HG02759 (cell line): ENCODE results near the gene TMEM130.
"Not testable (repeated sequence)": the region's sequence is repeated elsewhere in the genome, so short reads cannot be mapped to it uniquely, and the experiment has no call there.

Experiments used
- ATAC-seq: cut with Tn5 transposase; IDR thresholded peaks from one replicate; pipeline ENCODE4 v1.9.1; 2021; ENCODE audit warnings: mild to moderate bottlenecking, moderate library complexity; ENCODE audit not compliant: unreplicated experiment

Gene TMEM130

DNA sequence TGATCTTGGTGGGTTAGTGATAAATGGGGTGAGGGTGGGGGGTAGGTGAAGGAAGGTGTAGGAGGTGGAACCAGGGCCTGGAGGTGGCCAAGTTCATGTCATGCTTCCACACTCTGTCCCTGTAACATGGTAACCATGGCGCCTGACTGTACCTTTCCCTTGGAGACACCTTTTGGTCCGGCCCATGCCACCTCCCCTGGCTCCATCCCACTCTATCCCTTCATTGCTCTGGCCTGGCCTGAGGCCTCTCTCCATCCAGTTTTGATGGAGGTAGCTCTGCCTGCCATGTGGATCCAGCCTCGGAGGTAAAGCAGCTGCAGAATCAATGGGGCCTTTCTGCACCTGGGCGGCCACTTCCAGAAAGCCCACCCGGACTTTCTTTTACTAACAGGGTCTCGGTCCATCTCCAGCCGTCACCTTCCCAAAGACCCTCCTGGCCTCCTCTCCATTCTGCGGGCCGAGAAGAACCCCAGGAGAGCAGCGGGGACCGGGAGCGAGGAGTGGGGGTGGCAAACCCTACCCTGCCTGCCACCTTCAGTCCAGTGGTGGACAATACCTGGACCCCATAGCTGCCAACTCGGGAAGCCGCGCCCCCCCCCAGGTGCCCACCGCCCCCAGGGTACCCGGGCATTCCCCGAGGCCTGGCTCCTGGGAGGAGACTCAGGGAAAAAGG, 8.0 kb upstream of the TMEM130 start:
- ATAC-seq = no peak

GRCh38 chr7:98877146-98877545, 7.3 kb upstream of the TMEM130 start:
- ATAC-seq = no peak

DNA sequence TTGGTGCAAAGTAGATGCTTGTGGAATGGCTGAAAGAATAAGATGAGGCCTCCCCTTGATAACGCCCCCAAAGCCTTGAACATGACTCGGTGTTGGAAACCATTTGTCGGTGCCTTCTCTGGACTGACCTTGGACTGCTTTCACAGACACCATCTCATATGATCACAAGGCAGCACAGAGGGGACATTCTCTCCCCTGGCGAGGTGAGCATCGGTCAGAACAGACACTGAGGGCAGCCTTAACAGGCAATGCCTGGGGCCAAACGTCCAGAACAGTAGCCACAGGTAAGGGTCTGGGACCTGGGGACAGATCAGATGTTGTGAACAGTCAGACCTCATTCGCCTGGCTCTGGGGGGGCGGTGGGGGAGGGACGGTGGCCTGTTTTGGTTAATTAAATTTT, 5.7 kb upstream of the TMEM130 start:
- no peak for ATAC-seq

DNA sequence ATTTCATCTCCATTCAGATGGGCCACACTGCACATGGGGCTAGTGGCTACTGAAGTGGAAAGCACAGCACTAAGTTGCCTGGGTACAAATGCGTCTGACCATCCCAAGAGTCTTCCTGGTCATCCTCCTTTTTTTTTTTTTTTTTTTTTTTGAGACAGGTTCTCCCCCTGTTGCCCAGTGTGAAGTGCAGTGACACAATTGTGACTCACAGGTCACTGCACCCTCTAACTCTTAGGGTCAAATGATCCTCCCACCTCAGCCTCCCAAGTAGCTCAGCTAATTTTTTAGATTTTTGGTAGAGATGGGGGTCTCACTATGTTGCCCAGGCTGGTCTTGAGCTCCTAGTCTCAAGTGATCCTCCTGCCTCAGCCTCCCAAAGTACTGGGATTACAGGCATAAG, 5.1 kb upstream of the TMEM130 start:
- ATAC-seq = no peak

DNA sequence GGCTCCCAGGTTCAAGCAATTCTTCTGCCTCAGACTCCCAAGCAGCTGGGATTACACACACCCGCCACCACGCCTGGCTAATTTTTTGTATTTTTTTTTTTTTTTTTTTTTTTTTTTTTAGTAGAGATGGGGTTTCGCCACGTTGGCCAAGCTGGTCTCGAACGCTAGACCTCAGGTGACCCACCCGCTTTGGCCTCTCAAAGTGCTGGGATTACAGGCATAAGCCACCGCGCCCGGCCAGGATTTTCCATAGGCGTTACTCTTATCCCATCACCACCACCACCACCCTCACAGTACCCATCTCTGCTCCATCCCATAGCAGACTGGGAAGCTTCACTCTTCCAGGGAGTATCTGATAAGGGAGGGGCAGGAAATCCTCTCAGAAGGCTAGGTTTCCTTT, 3.8 kb upstream of the TMEM130 start:
- ATAC-seq = not testable (repeated sequence)

DNA sequence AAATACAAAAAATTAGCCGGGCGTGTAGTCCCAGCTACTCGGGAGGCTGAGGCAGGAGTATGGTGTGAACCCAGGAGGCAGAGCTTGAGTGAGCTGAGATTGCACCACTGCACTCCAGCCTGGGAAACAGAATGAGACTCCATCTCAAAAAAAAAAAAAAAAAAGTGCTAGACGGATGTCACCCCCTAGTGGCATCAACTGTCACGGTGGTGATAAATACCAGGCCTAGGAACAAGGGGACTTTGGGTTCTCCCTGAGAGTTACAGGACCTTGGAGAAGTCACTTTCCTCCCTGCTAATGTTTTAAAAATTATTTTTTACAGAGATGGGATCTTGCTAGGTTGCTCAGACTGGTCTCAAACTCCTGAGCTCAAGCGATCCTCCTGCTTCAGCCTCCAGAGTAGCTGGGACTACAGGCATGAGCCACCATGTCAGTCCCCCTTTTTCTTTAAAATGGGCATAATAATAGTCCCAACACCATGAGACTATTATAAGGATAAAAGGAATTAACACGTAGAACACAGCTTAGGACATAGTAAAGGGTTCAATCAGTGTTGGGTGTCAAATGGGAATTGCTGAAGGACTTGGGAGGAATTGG, 2.6 kb upstream of the TMEM130 start:
- no peak for ATAC-seq

DNA sequence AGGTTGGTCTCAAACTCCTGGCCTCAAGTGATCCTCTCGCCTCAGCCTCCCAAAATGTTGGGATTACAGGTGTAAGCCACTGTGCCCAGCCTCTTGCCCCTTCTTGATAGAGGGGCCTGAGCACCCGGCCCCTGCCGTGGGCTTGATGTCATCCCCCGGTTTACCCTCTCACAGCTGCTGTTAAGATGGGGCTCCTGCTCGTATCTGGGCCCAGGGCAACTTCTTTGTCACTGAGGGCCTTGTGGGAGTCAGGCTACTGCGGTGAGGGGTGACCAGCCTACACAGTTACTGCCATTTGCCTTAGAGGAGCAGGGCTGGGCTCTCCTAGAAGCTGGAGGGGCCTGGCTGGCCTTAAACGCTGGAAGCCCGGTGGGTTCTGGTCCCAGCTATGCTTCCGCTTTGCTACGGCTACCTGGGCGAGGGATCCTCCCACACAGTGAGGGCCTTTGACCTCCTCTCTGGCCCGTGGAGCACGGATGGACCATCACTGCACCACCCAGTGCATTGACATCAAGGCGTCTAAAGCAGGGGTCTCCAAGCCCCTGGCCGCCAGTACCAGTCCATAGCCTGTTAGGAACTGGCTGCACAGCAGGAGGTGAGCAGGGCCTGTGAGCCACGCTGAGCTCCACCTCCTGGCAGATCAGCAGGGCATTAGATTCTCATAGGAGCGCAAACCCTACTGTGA, 1.1 kb upstream of the TMEM130 start:
- no peak for ATAC-seq

GRCh38 chr7:98870121-98870651, 372 bp upstream of the TMEM130 start:
- ATAC-seq = peak; percentile 90

DNA sequence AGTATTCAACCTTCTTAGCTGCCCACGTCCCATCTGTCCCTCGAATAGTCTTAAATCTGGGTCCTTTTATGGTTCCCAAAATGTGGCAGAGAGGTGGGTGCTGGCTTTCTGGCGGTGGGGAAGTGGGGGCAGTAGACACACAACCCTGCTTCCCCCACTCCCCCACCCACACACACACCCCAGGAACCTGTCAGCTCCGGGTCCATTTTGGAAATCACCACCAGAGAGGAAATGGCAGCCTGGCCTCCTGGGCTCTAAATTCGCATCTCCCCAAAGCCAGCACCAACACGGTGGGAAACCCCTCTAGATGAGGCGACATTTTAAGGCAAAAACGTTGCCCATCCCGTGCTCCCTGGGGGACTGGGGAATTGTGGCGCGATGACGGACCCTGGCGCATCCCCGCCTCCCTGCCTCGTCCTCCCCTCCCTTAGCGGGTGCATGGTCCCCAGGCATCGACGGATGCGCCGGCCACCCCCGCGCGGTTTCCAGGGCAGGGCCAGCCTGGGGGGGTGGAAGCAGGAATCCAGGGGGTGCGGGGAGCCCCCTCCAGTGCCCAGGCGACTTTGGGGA, 702 bp downstream of the TMEM130 start:
- no peak for ATAC-seq

DNA sequence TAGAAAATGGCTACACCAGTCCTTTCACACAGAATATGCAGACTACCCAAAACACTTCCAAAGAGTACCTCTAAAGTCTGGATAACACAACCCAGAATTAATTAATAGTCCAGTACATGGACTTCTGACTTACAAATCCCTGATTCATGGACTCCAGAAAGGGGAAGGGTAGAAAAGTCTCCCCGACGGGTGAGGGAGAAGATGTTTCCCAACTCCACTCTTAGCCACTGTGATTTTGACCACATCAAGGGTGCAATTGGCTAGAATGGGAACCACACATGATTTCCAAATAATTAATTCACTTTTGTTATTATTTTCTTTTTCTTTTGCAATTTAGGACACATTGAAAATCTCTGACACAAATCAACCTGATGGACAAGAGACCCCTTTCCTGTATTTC, 1.4 kb downstream of the TMEM130 start:
- no peak for ATAC-seq

DNA sequence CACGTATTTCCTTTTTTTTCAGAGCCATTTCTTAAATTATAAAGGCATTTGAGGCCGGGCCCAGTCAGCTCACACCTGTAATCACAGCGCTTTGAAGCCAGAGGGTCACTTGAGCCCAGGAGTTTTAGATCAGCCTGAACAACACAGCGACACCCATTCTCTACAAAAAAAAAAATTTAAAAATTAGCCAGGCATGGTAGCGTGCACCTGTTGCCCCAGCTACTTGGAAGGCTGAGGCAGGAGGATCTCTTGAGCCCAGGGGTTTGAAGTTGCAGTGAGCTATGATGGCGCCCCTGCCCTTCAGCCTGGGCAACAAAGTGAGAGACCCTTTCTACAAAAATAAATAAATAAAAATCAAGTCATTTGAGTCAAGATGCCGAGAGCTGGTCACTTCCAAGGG, 3.0 kb downstream of the TMEM130 start:
- no peak for ATAC-seq

- no peak for ATAC-seq
Measured at GRCh38 chr7:98866351-98866750, 3.5 kb downstream of the TMEM130 start.

GRCh38 chr7:98864731-98865453, 4.9 kb downstream of the TMEM130 start:
- ATAC-seq = no peak

DNA sequence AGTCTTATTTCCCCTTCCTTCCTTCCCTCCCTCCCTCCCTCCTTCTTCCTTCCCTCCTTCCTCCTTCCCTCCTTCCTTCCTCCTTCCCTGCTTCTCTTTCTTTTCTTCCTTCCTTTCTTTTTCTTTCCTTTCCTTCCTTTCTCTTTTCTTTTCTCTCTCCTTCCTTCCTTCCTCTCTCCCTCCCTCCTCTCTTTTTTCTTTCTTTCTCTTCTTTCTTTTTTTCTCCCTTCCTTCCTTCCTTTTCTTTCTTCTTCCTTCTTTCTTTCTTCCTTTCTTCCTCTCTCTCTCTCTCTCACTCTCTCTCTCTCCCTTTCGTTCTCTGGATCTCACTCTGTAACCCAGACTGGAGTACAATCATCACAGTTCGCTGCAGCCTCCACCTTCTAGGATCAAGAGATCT, 6.2 kb downstream of the TMEM130 start:
- ATAC-seq = no peak

DNA sequence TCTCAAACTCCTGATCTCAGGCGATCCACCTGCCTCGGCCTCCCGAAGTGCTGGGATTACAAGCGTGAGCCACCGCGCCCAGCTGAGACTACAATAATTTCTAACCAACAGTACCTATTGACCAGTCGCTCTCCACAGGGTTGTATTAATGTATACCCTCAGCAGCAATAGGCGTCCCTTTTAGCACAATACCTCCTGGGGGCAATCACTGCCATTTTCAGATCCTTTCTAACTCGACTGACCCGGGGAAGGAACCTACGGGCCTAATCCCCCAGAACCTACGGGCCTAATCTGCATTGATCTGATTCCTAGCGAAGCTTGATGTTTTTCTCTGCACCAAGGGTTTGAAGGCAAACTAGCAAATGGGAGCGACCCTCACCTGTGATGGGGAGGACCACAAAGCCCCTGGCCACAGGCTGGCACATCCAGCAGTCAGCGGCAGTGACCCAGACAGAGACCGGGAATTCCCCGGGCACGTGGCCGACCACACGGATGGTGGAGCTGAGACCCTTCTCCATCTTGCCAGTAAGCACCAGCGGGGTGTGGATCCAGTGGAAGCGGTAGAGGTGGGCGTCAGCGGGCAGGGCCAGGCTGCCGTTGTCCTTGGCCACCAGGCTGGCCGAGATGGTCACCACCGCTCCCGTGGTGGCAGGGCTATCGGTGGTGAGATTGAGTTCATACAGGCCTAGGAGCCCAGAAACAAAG, 6.9 kb downstream of the TMEM130 start:
- no peak for ATAC-seq

GRCh38 chr7:98862203-98862602, 7.6 kb downstream of the TMEM130 start:
- ATAC-seq = no peak

GRCh38 chr7:98860071-98860470, 9.7 kb downstream of the TMEM130 start:
- ATAC-seq = no peak

GRCh38 chr7:98855610-98856422, 14.0 kb downstream of the TMEM130 start:
- no peak for ATAC-seq

DNA sequence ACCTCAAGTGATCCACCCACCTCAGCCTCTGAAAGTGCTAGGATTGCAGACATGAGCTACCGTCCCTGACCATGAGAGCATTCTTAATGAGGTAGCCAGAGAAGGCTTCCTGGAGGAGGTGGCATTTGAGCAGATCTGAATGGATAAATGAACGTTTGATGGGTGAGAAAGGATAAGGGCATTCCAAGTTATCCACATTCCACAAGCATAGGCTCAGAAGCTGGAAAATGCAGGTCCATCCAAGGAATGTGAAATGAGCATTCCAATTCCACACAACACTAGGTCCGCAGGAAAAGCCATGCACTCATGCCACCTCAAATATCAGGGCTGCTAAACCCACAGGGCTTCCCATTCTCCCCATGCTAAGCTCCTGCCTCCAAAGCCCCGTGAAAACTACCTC, 17.0 kb downstream of the TMEM130 start:
- no peak for ATAC-seq

DNA sequence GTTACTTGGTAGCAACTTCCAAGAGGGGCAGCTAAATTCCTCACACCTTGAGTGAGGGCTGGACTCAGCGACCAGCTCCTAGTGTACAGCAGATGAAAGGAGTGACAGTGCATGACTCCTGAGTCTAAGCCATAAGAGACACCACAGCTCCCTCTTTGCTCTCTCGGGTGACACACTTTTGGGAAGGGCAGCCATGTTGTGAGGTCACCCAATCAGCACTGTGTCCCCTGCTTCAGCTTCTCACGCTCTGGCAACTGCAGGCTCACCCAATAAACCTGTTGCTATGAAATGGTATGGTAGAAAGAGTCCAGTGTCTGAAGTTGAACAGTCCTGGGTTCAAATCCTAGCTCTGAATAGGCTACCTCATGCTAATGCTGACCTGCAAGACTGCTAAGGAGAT, 20.9 kb downstream of the TMEM130 start:
- ATAC-seq = no peak
